Heart left ventricle (tissue), 16 donors: Measurements from ENCODE around the gene PDHB. TPM values are rescaled to one million over a fixed set of nuclear protein-coding genes. Genes with fewer than 3 reads are reported as not detected.

ENCODE experiments used
- ATAC-seq, 4 donors: fragments of 200-7000 bp; cut with Tn5 transposase; one replicate each; pipeline ENCODE4 v1.9.1; 2020 to 2022; ENCODE audit warnings: moderate library complexity in 4 of 4, mild to moderate bottlenecking in 3 of 4, moderate number of reproducible peaks in 1 of 4
- DNase-seq, 5 donors: peaks; one replicate each; pipeline ENCODE4 v3.0.0-alpha.2; 2020
- H3K27ac ChIP-seq, 12 donors: fragments of 200-600 bp; sonication (generic) in 4 of 12; one replicate each; pipeline versions ENCODE4 v1.5.0 to v1.8.0; 2016 to 2022; ENCODE audit warnings: mild to moderate bottlenecking in 2 of 12
- H3K27me3 ChIP-seq, 9 donors: fragments of 200-600 bp; sonication (generic) in 2 of 9; one replicate each; pipeline versions ENCODE4 v1.5.1 to v1.8.0; 2016 to 2022; ENCODE audit warnings: mild to moderate bottlenecking in 3 of 9
- H3K36me3 ChIP-seq, 9 donors: fragments of 200-600 bp; sonication (generic) in 2 of 9; one replicate each; pipeline versions ENCODE4 v1.5.0 to v1.8.0; 2018 to 2022; ENCODE audit warnings: mild to moderate bottlenecking in 2 of 9
- H3K4me1 ChIP-seq, 12 donors: fragments of 200-600 bp; sonication (generic) in 4 of 12; one replicate each; pipeline versions ENCODE4 v1.5.0 to v1.8.0; 2016 to 2022; ENCODE audit warnings: mild to moderate bottlenecking in 3 of 12
- H3K4me3 ChIP-seq, 12 donors: fragments of 200-600 bp; sonication (generic) in 4 of 12; one replicate each; pipeline versions ENCODE4 v1.5.0 to v1.8.0; 2017 to 2022; ENCODE audit warnings: mild to moderate bottlenecking in 9 of 12, moderate library complexity in 4 of 12
- H3K9me3 ChIP-seq, 12 donors: fragments of 200-600 bp; sonication (generic) in 4 of 12; one replicate each; pipeline versions ENCODE4 v1.5.0 to v1.8.0; 2016 to 2022; ENCODE audit warnings: mild to moderate bottlenecking in 1 of 12
- CTCF ChIP-seq, 12 donors: fragments of 200-600 bp; sonication (generic) in 4 of 12; IDR thresholded peaks; one replicate each; pipeline versions ENCODE4 v1.5.0 to v1.8.0; 2018 to 2022; ENCODE audit warnings: antibody characterized with exemption in 12 of 12, mild to moderate bottlenecking in 5 of 12
- POLR2A ChIP-seq, 2 donors: fragments of 450-650 bp; IDR thresholded peaks; one replicate each; pipeline ENCODE4 v1.6.1; 2017; ENCODE audit warnings: antibody characterized with exemption in 2 of 2, mild to moderate bottlenecking in 2 of 2, moderate library complexity in 2 of 2
- WGBS, 4 donors: extraction: QIAGEN DNeasy Blood & Tissue Kit in 2 of 4; methylation state at CpG; one replicate each; pipeline versions ENCODE4 v1.1.5 to v1.1.7; 2013 to 2018; 5-methylcytosine and 5-hydroxymethylcytosine counted together
- intact Hi-C, 10 donors: fragments of 100-400 bp; cut with DNase I; formaldehyde crosslinking; loops; one replicate each; pipeline versions ENCODE4 v1.11.1 to v1.14.2; 2022
- polyA plus RNA-seq, 2 donors: library from polyadenylated mRNA; stranded (reverse); fragments of 200-250 nt; gene quantifications; one replicate each; pipeline ENCODE4 v1.2.3, GENCODE V29; 2013
- total RNA-seq, 9 donors: library from RNA; depleted of rRNA in 2 of 9; stranded (reverse); fragments of >200 nt in 2 of 9; fragmentation: NEBNext Ultra II Directional in 3 of 9; extraction: Animal tissue kit (Norgen Biotek cat#: 25700) in 3 of 9; gene quantifications; one replicate each; pipeline versions ENCODE4 v1.1.0 to v1.2.4, GENCODE V29; 2016 to 2023
- donor health status: ischemic (EF 13 %, LVEDD 7.1; RV severe dilation, severe dysfunction).
- donor health status: healthy with polysubstance abuse.
- donor health status: DM: no; HTN: yes; CAD: no.
- donor health status: DM: no; HTN: no; CAD: no.
- donor health status: ischemic (EF 25% LVEDD 6.9; RV normal size, moderate dysfunction).
- donor health status: ischemic (EF 25% LVEDD 5.7; RV mildly dilated, moderate dysfunction).
- donor health status: healthy.
- donor health status: DM: yes; HTN: yes; CAD: no.
- donor health status: ischemic (EF 35%, LVEDD 5.7; RV mildly dilated, moderate dysfunction).
- donor health status: nonischemic (EF 11% LVEDD 7.7; RV severe dilation, severe dysfunction).
- donor health status: DM: yes; HTN: yes; CAD: no.
- donor health status: PGD.
- donor health status: ischemic (EF 29% LVEDD 5.4; RV normal size, mild dysfunction).
- donor health status: nonischemic (EF 23%, LVEDD 6.1; RV moderate dilation, normal function).

PDHB gene
- total and polyA plus RNA-seq, 11 donors, result 133 to 274 (median 192) TPM

- Histone ChIP-seq H3K27me3 (no peaks in the 10 kb centered on the region), H3K4me3 (no peak overlapping the region), H3K4me1 (peaks cover 0 to 35% (median 16%) of the 10 kb centered on the region in 12 donors), H3K9me3 (no peaks in the 10 kb centered on the region), H3K27ac (no peak overlapping the region), H3K36me3 (peaks cover 0 to 34% (median 21%) of the 10 kb centered on the region in 9 donors)
- 85 to 100% (median 96%) methylated on average over 2 of the region's 2 CpGs for WGBS, 4 donors
- DNase-seq, result no peak
- ATAC-seq, result no peak
- intact Hi-C loops, result loop anchor here in 5 of 10 donors (5.0 to 10.0 kb wide), 4 partner anchors 85 to 232 kb away; partner anchors contain the start of gene PXK (in 1 of the 5)
- TF ChIP-seq POLR2A (IDR thresholded peaks at IDR 0.05) (no peak), CTCF (IDR thresholded peaks at IDR 0.05) (no peak)
Measured at GRCh38 chr3:58417075-58417474, 16.6 kb downstream of the PDHB start.

- intact Hi-C loops, result loop anchor here in 5 of 10 donors (5.0 to 10.0 kb wide), 4 partner anchors 84 to 231 kb away; partner anchors contain the start of gene PXK (in 1 of the 5)
- DNase-seq (no peak), ATAC-seq (no peak)
- WGBS, 4 donors, result 92 to 100% (median 98%) methylated on average over 2 of the region's 2 CpGs
- Histone ChIP-seq H3K9me3 (no peaks in the 10 kb centered on the region), H3K4me3 (no peak overlapping the region), H3K4me1 (peaks cover 0 to 35% (median 15%) of the 10 kb centered on the region in 12 donors), H3K27me3 (no peaks in the 10 kb centered on the region), H3K27ac (no peak overlapping the region), H3K36me3 (peaks cover 0 to 34% (median 22%) of the 10 kb centered on the region in 9 donors)
- TF ChIP-seq CTCF (IDR thresholded peaks at IDR 0.05) (no peak), POLR2A (IDR thresholded peaks at IDR 0.05) (no peak)
Measured at GRCh38 chr3:58416191-58416590, 17.4 kb downstream of the PDHB start.

GRCh38 chr3:58414538-58415197 is 19.0 kb downstream of the PDHB start:
- intact Hi-C loops, result loop anchor here (1.0 to 10.0 kb wide), 7 partner anchors 82 to 230 kb away; partner anchors contain the start of gene PXK (in 7 of the 10)
- Histone ChIP-seq H3K4me3 (no peak overlapping the region), H3K9me3 (no peaks in the 10 kb centered on the region), H3K27ac (peak overlapping the region in 3 of 12 donors; percentile 7 to 50 (median 43)), H3K4me1 (peaks cover 0 to 28% (median 8%) of the 10 kb centered on the region in 12 donors), H3K36me3 (peaks cover 0 to 43% (median 32%) of the 10 kb centered on the region in 9 donors), H3K27me3 (no peaks in the 10 kb centered on the region)
- peak in 3 of 5 donors; percentile 32 to 66 (median 44) for DNase-seq
- peak; percentile 54 to 74 (median 69) for ATAC-seq
- TF ChIP-seq POLR2A (IDR thresholded peaks at IDR 0.05) (no peak), CTCF (IDR thresholded peaks at IDR 0.05) (peak; percentile 69 to 85 (median 79))
